Naive B cell (primary cell): ENCODE measurements around the gene FLG2. TPM values are rescaled to one million over a fixed set of nuclear protein-coding genes. Genes with fewer than 3 reads are reported as not detected.
"Not testable (repeated sequence)": the region's sequence is repeated elsewhere in the genome, so short reads cannot be mapped to it uniquely, and the experiment has no call there.

Experiments used
- ATAC-seq, 2 donors: fragments of 150-1000 bp; cut with Tn5 transposase; 2 replicates each; pipeline ENCODE4 v1.10.0; 2021; ENCODE audit warnings: low read depth in 2 of 2, mild to moderate bottlenecking in 2 of 2, moderate library complexity in 2 of 2
- DNase-seq: peaks from one replicate; pipeline ENCODE4 v3.0.0; 2022
- H3K27ac Mint-ChIP-seq, 6 donors: one replicate each; pipeline ENCODE4 v1.8.0; 2020 to 2022; ENCODE audit warnings: mild to moderate bottlenecking in 6 of 6, mixed read lengths in 6 of 6, moderate library complexity in 5 of 6, inconsistent platforms in 2 of 6
- H3K27me3 Mint-ChIP-seq, 3 donors: one replicate each; pipeline ENCODE4 v1.8.0; 2021 to 2022; ENCODE audit warnings: mixed read lengths in 3 of 3, mild to moderate bottlenecking in 1 of 3
- H3K36me3 Mint-ChIP-seq, 2 donors: one replicate each; pipeline ENCODE4 v1.8.0; 2020 to 2022; ENCODE audit warnings: mixed read lengths in 2 of 2, inconsistent platforms in 1 of 2, mild to moderate bottlenecking in 1 of 2
- H3K4me1 Mint-ChIP-seq, 3 donors: one replicate each; pipeline ENCODE4 v1.8.0; 2020 to 2022; ENCODE audit warnings: mixed read lengths in 3 of 3, inconsistent platforms in 1 of 3, mild to moderate bottlenecking in 1 of 3, moderate library complexity in 1 of 3
- H3K4me3 Mint-ChIP-seq, 8 donors: one replicate each; pipeline ENCODE4 v1.8.0; 2020 to 2022; ENCODE audit warnings: mild to moderate bottlenecking in 8 of 8, mixed read lengths in 8 of 8, moderate library complexity in 8 of 8, inconsistent platforms in 2 of 8
- H3K9me3 Mint-ChIP-seq, 7 donors: one replicate each; pipeline ENCODE4 v1.8.0; 2020 to 2022; ENCODE audit warnings: mixed read lengths in 7 of 7, mild to moderate bottlenecking in 5 of 7, inconsistent platforms in 2 of 7, moderate library complexity in 1 of 7
- polyA plus RNA-seq, 6 donors: library from polyadenylated mRNA; unstranded; fragments of 300-500 nt; fragmentation: Illumina TruSeq; gene quantifications; one replicate each; pipeline ENCODE4 v1.2.3, GENCODE V29; 2021; ENCODE audit warnings: low read depth in 6 of 6

FLG2 gene
- polyA plus RNA-seq, 6 donors from 2014 or later = 0.18 TPM; not detected in 5

GRCh38 chr1:152306123-152306522 lies 53.7 kb downstream of the FLG2 start:
- not testable (repeated sequence) for H3K27ac Mint-ChIP-seq, ATAC-seq, DNase-seq, H3K36me3 Mint-ChIP-seq, H3K4me1 Mint-ChIP-seq, H3K27me3 Mint-ChIP-seq
- H3K4me3 Mint-ChIP-seq = peak overlapping the region in 1 of 8 donors; percentile 21
- peaks cover 2 to 27% (median 8%) of the 10 kb centered on the region in 7 donors for H3K9me3 Mint-ChIP-seq

- H3K9me3 Mint-ChIP-seq = peaks cover 2 to 17% (median 8%) of the 10 kb centered on the region in 7 donors
- ATAC-seq = not testable (repeated sequence)
Observed at GRCh38 chr1:152304773-152305172, 55.0 kb downstream of the FLG2 start.

GRCh38 chr1:152303139-152303872 lies 56.5 kb downstream of the FLG2 start:
- ATAC-seq, H3K36me3 Mint-ChIP-seq, H3K9me3 Mint-ChIP-seq, H3K27me3 Mint-ChIP-seq, H3K4me1 Mint-ChIP-seq, DNase-seq, H3K27ac Mint-ChIP-seq: not testable (repeated sequence)
- peak overlapping the region in 1 of 8 donors; percentile 18 for H3K4me3 Mint-ChIP-seq

More at GRCh38 chr1:152304773-152305172, 55.0 kb downstream of the FLG2 start:
- not testable (repeated sequence) for H3K36me3 Mint-ChIP-seq, H3K27ac Mint-ChIP-seq, H3K27me3 Mint-ChIP-seq, H3K4me1 Mint-ChIP-seq, DNase-seq
- H3K4me3 Mint-ChIP-seq = peak overlapping the region in 1 of 8 donors; percentile 22

Other genes with a start within 250 kb of the FLG2 start
- not detected for gene TCHH, start 244.6 kb downstream of the FLG2 start, polyA plus RNA-seq
- gene RPTN, start 200.8 kb downstream of the FLG2 start, polyA plus RNA-seq = not detected
- gene HRNR, start 135.8 kb downstream of the FLG2 start, polyA plus RNA-seq = not detected
- gene FLG, start 34.8 kb downstream of the FLG2 start, polyA plus RNA-seq = not detected
- gene CRNN, start 54.3 kb upstream of the FLG2 start, polyA plus RNA-seq = not detected
- not detected for gene LCE5A, start 150.8 kb upstream of the FLG2 start, polyA plus RNA-seq
- not detected for gene CRCT1, start 154.5 kb upstream of the FLG2 start, polyA plus RNA-seq
- not detected for gene LCE3E, start 206.8 kb upstream of the FLG2 start, polyA plus RNA-seq
- not detected for gene LCE3D, start 220.5 kb upstream of the FLG2 start, polyA plus RNA-seq
- gene LCE3C, start 240.2 kb upstream of the FLG2 start, polyA plus RNA-seq = not detected